LNCAP (cell line): ENCODE results near the gene ASPA.

Experiments
- CTCF ChIP-seq: fragments of 450-650 bp; IDR thresholded peaks from 2 replicates; pipeline ENCODE4 v1.5.1; 2017; ENCODE audit warnings: mild to moderate bottlenecking

The ASPA gene

GRCh38 chr17:3542410-3543088 is 66.8 kb downstream of the ASPA start:
- TF ChIP-seq CTCF, result no peak

- no peak for TF ChIP-seq CTCF
Observed at GRCh38 chr17:3543453-3543852, 67.7 kb downstream of the ASPA start.

GRCh38 chr17:3544365-3544764 is 68.6 kb downstream of the ASPA start:
- no peak for TF ChIP-seq CTCF

GRCh38 chr17:3545151-3545550 is 69.4 kb downstream of the ASPA start:
- no peak for TF ChIP-seq CTCF

GRCh38 chr17:3546521-3546920 is 70.7 kb downstream of the ASPA start:
- no peak for TF ChIP-seq CTCF

GRCh38 chr17:3546997-3547396 is 71.2 kb downstream of the ASPA start:
- no peak for TF ChIP-seq CTCF

GRCh38 chr17:3547628-3548027 is 71.8 kb downstream of the ASPA start:
- no peak for TF ChIP-seq CTCF
